GM12878 (cell line): ENCODE measurements around the gene ZNF429.

Experiments used
- BCL11A ChIP-seq: IDR thresholded peaks from 2 replicates; pipeline ENCODE4 v1.6.1; 2011; ENCODE audit warnings: low read depth, low read length
- CEBPB ChIP-seq, 2 experiments: fragments of 150-350 bp in 1 of 2; IDR thresholded peaks; 2 replicates each; pipeline ENCODE4 v1.6.1; 2012 to 2014; ENCODE audit warnings: low read depth in 2 of 2, low read length in 2 of 2, borderline replicate concordance in 1 of 2, inconsistent platforms in 1 of 2
- EP300 ChIP-seq, 2 experiments: fragments of 150-350 bp in 1 of 2; IDR thresholded peaks; 2 replicates each; pipeline ENCODE4 v1.6.1; 2011 to 2012; ENCODE audit warnings: low read depth in 2 of 2, low read length in 2 of 2, borderline replicate concordance in 1 of 2, improper control_type of control experiment in 1 of 2, inconsistent platforms in 1 of 2; ENCODE audit not compliant: control insufficient read depth in 1 of 2
- NFYA ChIP-seq: IDR thresholded peaks from 2 replicates; pipeline ENCODE4 v1.6.1; 2011; ENCODE audit warnings: low read depth, mild to moderate bottlenecking, low read length, improper control_type of control experiment, borderline replicate concordance
- POLR2A ChIP-seq: IDR thresholded peaks from 2 replicates; pipeline ENCODE4 v1.6.1; 2011; ENCODE audit warnings: low read depth, mild to moderate bottlenecking, low read length
- RAD51 ChIP-seq: fragments of 450-650 bp; IDR thresholded peaks from 2 replicates; pipeline ENCODE4 v1.6.1; 2016; ENCODE audit warnings: moderate library complexity, mild to moderate bottlenecking, inconsistent platforms
- SMC3 ChIP-seq: IDR thresholded peaks from 2 replicates; pipeline ENCODE4 v1.6.1; 2011; ENCODE audit warnings: low read length, improper control_type of control experiment, borderline replicate concordance
- SREBF1 ChIP-seq: IDR thresholded peaks from 2 replicates; pipeline ENCODE4 v1.6.1; 2012; ENCODE audit warnings: mild to moderate bottlenecking, low read length
- TF ChIP-seq, protein P1 (sequence below): fragments of 450-650 bp; IDR thresholded peaks from 2 replicates; pipeline ENCODE4 v1.6.1; 2017; ENCODE audit warnings: mild to moderate bottlenecking, moderate library complexity
- TF ChIP-seq, protein P2 (sequence below): IDR thresholded peaks from 2 replicates; pipeline ENCODE4 v1.6.1; 2011; ENCODE audit warnings: low read depth, low read length, improper control_type of control experiment, borderline replicate concordance
- TF ChIP-seq, protein P3 (sequence below), 3 experiments: IDR thresholded peaks in 2 of 3; conservative IDR thresholded peaks in 1 of 3; 2 replicates each; pipeline ENCODE4 v1.5.1; 2011; ENCODE audit warnings: low read depth in 3 of 3, low read length in 3 of 3, mild to moderate bottlenecking in 3 of 3, control low read depth in 2 of 3, moderate library complexity in 2 of 3, inconsistent platforms in 1 of 3, mixed read lengths in 1 of 3; ENCODE audit not compliant: control insufficient read depth in 2 of 3, insufficient read depth in 1 of 3; ENCODE audit errors: extremely low read depth in 1 of 3
- TF ChIP-seq, protein P4 (sequence below): IDR thresholded peaks from 2 replicates; pipeline ENCODE4 v1.6.1; 2012; ENCODE audit warnings: mild to moderate bottlenecking, low read depth, low read length

DNA sequence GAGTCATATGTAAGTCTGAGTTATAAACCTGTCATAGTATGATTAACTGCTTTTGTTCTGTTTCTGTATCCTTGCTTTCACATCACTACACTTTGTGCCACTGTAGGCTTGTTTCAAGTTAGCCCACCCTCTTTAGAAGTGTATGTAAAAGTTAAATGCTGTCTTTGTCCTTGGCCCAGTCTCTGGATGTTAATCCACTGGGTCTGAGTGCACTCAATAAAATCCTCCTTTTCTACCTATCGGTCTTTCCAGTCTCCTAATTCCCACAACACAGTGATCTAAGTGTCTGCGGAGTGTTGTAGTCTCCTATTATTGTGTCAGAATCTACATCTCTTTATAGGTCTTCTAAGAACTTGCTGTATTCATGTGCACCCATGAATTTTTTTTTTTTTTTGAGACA is 14.1 kb downstream of the ZNF429 start:
- TF ChIP-seq, protein P1, sequence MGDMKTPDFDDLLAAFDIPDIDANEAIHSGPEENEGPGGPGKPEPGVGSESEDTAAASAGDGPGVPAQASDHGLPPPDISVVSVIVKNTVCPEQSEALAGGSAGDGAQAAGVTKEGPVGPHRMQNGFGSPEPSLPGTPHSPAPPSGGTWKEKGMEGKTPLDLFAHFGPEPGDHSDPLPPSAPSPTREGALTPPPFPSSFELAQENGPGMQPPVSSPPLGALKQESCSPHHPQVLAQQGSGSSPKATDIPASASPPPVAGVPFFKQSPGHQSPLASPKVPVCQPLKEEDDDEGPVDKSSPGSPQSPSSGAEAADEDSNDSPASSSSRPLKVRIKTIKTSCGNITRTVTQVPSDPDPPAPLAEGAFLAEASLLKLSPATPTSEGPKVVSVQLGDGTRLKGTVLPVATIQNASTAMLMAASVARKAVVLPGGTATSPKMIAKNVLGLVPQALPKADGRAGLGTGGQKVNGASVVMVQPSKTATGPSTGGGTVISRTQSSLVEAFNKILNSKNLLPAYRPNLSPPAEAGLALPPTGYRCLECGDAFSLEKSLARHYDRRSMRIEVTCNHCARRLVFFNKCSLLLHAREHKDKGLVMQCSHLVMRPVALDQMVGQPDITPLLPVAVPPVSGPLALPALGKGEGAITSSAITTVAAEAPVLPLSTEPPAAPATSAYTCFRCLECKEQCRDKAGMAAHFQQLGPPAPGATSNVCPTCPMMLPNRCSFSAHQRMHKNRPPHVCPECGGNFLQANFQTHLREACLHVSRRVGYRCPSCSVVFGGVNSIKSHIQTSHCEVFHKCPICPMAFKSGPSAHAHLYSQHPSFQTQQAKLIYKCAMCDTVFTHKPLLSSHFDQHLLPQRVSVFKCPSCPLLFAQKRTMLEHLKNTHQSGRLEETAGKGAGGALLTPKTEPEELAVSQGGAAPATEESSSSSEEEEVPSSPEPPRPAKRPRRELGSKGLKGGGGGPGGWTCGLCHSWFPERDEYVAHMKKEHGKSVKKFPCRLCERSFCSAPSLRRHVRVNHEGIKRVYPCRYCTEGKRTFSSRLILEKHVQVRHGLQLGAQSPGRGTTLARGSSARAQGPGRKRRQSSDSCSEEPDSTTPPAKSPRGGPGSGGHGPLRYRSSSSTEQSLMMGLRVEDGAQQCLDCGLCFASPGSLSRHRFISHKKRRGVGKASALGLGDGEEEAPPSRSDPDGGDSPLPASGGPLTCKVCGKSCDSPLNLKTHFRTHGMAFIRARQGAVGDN = no peak
- no peak for TF ChIP-seq EP300 (IDR thresholded peaks at IDR 0.05; ENCODE audit: borderline replicate concordance in 1 of 2, control insufficient read depth in 1 of 2, low read depth in 2 of 2, low read length in 2 of 2)
- no peak for TF ChIP-seq POLR2A
- TF ChIP-seq SMC3 = no peak
- TF ChIP-seq, protein P2, sequence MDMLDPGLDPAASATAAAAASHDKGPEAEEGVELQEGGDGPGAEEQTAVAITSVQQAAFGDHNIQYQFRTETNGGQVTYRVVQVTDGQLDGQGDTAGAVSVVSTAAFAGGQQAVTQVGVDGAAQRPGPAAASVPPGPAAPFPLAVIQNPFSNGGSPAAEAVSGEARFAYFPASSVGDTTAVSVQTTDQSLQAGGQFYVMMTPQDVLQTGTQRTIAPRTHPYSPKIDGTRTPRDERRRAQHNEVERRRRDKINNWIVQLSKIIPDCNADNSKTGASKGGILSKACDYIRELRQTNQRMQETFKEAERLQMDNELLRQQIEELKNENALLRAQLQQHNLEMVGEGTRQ = no peak
- no peak for TF ChIP-seq NFYA
- no peak for TF ChIP-seq BCL11A
- TF ChIP-seq, protein P3, sequence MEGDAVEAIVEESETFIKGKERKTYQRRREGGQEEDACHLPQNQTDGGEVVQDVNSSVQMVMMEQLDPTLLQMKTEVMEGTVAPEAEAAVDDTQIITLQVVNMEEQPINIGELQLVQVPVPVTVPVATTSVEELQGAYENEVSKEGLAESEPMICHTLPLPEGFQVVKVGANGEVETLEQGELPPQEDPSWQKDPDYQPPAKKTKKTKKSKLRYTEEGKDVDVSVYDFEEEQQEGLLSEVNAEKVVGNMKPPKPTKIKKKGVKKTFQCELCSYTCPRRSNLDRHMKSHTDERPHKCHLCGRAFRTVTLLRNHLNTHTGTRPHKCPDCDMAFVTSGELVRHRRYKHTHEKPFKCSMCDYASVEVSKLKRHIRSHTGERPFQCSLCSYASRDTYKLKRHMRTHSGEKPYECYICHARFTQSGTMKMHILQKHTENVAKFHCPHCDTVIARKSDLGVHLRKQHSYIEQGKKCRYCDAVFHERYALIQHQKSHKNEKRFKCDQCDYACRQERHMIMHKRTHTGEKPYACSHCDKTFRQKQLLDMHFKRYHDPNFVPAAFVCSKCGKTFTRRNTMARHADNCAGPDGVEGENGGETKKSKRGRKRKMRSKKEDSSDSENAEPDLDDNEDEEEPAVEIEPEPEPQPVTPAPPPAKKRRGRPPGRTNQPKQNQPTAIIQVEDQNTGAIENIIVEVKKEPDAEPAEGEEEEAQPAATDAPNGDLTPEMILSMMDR (IDR thresholded peaks at IDR 0.05 in 2 of 3, conservative IDR thresholded peaks at IDR 0.05 in 1 of 3; ENCODE audit: control insufficient read depth in 2 of 3, extremely low read depth in 1 of 3, insufficient read depth in 1 of 3, low read depth in 3 of 3, low read length in 3 of 3) = no peak
- TF ChIP-seq CEBPB (IDR thresholded peaks at IDR 0.05; ENCODE audit: borderline replicate concordance in 1 of 2, low read depth in 2 of 2, low read length in 2 of 2) = no peak
- TF ChIP-seq, protein P4, sequence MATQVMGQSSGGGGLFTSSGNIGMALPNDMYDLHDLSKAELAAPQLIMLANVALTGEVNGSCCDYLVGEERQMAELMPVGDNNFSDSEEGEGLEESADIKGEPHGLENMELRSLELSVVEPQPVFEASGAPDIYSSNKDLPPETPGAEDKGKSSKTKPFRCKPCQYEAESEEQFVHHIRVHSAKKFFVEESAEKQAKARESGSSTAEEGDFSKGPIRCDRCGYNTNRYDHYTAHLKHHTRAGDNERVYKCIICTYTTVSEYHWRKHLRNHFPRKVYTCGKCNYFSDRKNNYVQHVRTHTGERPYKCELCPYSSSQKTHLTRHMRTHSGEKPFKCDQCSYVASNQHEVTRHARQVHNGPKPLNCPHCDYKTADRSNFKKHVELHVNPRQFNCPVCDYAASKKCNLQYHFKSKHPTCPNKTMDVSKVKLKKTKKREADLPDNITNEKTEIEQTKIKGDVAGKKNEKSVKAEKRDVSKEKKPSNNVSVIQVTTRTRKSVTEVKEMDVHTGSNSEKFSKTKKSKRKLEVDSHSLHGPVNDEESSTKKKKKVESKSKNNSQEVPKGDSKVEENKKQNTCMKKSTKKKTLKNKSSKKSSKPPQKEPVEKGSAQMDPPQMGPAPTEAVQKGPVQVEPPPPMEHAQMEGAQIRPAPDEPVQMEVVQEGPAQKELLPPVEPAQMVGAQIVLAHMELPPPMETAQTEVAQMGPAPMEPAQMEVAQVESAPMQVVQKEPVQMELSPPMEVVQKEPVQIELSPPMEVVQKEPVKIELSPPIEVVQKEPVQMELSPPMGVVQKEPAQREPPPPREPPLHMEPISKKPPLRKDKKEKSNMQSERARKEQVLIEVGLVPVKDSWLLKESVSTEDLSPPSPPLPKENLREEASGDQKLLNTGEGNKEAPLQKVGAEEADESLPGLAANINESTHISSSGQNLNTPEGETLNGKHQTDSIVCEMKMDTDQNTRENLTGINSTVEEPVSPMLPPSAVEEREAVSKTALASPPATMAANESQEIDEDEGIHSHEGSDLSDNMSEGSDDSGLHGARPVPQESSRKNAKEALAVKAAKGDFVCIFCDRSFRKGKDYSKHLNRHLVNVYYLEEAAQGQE = no peak
- TF ChIP-seq SREBF1 = no peak
- TF ChIP-seq RAD51 = no peak
